OCI-LY1 (cell line): ENCODE data around the gene NKIRAS1.

Experiments
- EZH2 ChIP-seq: fragments of 200-600 bp; sonication (generic), shearing (Covaris generic); IDR thresholded peaks from 2 replicates; pipeline ENCODE4 v1.8.0; 2017; ENCODE audit warnings: borderline replicate concordance, mixed run types, mild to moderate bottlenecking, antibody characterized with exemption, low read length, moderate library complexity, mixed read lengths
- TF ChIP-seq, protein P1 (sequence below): fragments of 200-600 bp; sonication (generic), shearing (Covaris generic); IDR thresholded peaks from 2 replicates; pipeline ENCODE4 v1.5.1; 2017; ENCODE audit warnings: mild to moderate bottlenecking, antibody characterized with exemption, low read length, moderate library complexity, mixed read lengths

DNA sequence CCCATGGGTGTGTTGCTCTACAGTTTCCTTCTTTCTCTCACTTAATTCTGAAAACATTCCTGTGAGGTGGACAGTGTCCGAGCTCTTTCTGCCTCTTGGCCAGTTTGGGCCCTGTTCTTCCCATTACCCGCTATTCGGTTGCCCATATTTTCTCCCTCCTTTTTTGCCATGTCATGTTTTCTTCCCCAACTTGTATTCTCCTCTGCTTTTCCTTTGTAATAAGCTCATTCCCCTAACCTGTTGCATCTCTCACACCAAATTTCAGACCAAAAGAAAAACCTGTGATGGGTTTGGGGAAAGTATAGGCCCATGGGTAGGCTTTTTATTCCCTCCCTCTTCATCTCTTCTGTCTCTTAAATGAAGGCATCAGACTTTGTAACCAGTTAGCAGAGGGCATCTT is 30.5 kb downstream of the NKIRAS1 start:
- TF ChIP-seq, protein P1, sequence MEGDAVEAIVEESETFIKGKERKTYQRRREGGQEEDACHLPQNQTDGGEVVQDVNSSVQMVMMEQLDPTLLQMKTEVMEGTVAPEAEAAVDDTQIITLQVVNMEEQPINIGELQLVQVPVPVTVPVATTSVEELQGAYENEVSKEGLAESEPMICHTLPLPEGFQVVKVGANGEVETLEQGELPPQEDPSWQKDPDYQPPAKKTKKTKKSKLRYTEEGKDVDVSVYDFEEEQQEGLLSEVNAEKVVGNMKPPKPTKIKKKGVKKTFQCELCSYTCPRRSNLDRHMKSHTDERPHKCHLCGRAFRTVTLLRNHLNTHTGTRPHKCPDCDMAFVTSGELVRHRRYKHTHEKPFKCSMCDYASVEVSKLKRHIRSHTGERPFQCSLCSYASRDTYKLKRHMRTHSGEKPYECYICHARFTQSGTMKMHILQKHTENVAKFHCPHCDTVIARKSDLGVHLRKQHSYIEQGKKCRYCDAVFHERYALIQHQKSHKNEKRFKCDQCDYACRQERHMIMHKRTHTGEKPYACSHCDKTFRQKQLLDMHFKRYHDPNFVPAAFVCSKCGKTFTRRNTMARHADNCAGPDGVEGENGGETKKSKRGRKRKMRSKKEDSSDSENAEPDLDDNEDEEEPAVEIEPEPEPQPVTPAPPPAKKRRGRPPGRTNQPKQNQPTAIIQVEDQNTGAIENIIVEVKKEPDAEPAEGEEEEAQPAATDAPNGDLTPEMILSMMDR: no peak
- no peak for TF ChIP-seq EZH2
